Muscle layer of colon (tissue), 2 donors: Measurements from ENCODE around the gene DGUOK.
A peak's percentile ranks its signal among the peaks of the same experiment; 100 is the strongest.
"Not testable (repeated sequence)": the region's sequence is repeated elsewhere in the genome, so short reads cannot be mapped to it uniquely, and the experiment has no call there.

Experiments used
- H3K27ac ChIP-seq: one replicate; pipeline ENCODE4 v1.7.0; 2013; ENCODE audit warnings: low read depth, mild to moderate bottlenecking, low read length, moderate library complexity
- H3K27me3 ChIP-seq, 2 donors: one replicate each; pipeline ENCODE4 v1.7.0; 2013; ENCODE audit warnings: low read length in 2 of 2, mild to moderate bottlenecking in 2 of 2; ENCODE audit not compliant: insufficient read depth in 2 of 2, control insufficient read depth in 1 of 2
- H3K36me3 ChIP-seq: one replicate; pipeline ENCODE4 v1.7.0; 2013; ENCODE audit warnings: mild to moderate bottlenecking, low read length; ENCODE audit not compliant: insufficient read depth
- H3K4me1 ChIP-seq: one replicate; pipeline ENCODE4 v1.7.0; 2013; ENCODE audit warnings: mild to moderate bottlenecking, low read length; ENCODE audit not compliant: insufficient read depth
- H3K4me3 ChIP-seq, 2 donors: one replicate each; pipeline ENCODE4 v1.7.0; 2013; ENCODE audit warnings: low read length in 2 of 2, low read depth in 1 of 2, mild to moderate bottlenecking in 1 of 2, moderate library complexity in 1 of 2
- H3K9ac ChIP-seq: one replicate; pipeline ENCODE4 v1.7.0; 2013; ENCODE audit warnings: low read length
- H3K9me3 ChIP-seq: one replicate; pipeline ENCODE4 v1.7.0; 2013; ENCODE audit warnings: mild to moderate bottlenecking, low read length
- donor health status: abdominal sarcoma.
- donor health status: Adenocarcinoma of cecum.

DGUOK gene

GRCh38 chr2:73903313-73903712 is 23.4 kb upstream of the DGUOK start:
- Histone ChIP-seq H3K9me3 (no peaks in the 10 kb centered on the region), H3K9ac (peak overlapping the region; percentile 81), H3K4me3 (no peak overlapping the region), H3K4me1 (peaks cover 41% of the 10 kb centered on the region), H3K27ac (peak overlapping the region; percentile 60), H3K27me3 (no peaks in the 10 kb centered on the region), H3K36me3 (peaks cover 68% of the 10 kb centered on the region)

GRCh38 chr2:73903949-73904613 is 22.6 kb upstream of the DGUOK start:
- H3K9ac ChIP-seq, H3K4me3 ChIP-seq, H3K27me3 ChIP-seq, H3K9me3 ChIP-seq: not testable (repeated sequence)
- peak overlapping the region; percentile 46 for H3K27ac ChIP-seq
- H3K36me3 ChIP-seq, result peaks cover 73% of the 10 kb centered on the region
- peaks cover 41% of the 10 kb centered on the region for H3K4me1 ChIP-seq

DNA sequence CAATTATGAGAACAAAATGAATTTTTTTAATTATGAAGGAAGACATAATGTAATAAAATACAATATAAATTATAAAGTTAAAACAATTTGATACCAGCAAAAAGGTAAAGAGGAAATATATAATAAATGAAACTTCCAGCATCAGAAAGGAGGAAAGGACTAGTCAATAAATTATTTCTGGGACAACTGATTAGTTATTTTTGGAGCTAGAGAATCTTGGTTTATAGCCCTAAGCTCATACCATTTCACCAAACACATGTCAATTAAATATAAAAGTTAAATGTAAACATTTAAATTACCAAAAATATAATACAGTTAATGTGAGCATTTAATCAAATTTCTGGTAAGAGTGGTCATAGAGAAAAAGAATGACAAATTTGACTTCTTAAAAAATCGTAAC is 21.7 kb upstream of the DGUOK start:
- Histone ChIP-seq H3K9ac (no peak overlapping the region), H3K4me3 (no peak overlapping the region), H3K27me3 (no peaks in the 10 kb centered on the region), H3K9me3 (no peaks in the 10 kb centered on the region), H3K4me1 (peaks cover 41% of the 10 kb centered on the region), H3K36me3 (peaks cover 71% of the 10 kb centered on the region), H3K27ac (no peak overlapping the region)

DNA sequence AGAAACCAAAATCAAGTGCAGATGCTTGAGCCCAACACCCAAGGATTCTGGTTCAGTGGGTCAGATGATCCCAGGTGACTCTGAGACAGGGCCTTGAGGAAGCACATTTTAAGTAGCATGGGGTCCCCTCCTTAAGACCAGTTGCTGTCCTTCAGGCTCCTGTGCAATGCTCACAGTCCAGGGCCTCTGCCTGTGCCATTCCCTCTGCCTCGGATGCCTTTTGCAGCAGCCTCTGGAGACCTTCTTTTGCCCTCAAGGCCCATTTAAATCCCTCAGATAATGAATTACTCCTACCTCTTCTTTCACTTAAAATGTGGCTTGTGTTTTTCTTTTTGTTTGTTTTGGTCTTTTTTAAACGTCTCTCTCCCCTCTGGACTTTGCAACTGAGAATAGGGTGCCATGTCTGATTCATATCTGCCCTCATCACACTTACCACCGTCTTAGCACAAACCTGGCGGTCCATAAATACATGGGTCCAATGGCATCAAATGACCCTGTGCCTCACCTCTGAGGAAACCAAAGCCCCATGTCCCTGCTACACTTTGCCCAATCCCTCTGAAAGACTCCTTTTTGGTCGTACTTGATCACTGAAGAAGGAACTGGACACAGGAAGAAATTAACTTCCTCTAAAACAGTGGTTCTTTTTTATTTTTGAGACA is 19.7 kb upstream of the DGUOK start:
- Histone ChIP-seq H3K9me3 (no peaks in the 10 kb centered on the region), H3K27me3 (no peaks in the 10 kb centered on the region), H3K4me3 (no peak overlapping the region), H3K27ac (peak overlapping the region; percentile 22), H3K36me3 (peaks cover 63% of the 10 kb centered on the region), H3K4me1 (peaks cover 20% of the 10 kb centered on the region), H3K9ac (no peak overlapping the region)

DNA sequence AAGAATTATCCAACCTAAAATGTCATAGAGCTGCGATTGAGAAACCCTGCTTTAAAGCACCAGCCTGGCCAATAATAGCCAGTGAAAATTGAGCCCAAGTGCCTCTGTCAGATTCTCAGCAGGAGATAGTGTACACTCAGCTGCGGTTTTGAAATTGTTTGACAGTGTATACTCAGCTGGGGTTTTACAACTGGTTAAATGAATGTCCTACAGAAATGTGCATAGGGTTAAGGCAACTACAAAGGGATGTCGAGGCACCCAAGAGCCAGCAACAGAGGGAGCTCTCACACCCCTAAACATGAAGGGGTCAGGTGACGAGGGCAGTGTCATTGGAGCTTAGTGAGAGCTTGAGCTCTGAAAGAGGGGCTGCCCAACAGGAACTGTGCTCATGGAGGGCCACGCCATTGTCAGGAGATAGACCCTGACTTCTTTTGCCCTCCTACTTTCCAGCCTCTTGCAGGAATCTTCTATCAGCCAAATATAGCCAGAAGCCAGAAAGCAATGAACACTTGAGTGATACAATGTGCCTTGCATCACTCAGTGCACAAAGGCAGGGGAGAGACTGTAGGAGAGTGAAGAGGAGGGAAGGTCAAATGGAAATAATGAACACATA is 18.7 kb upstream of the DGUOK start:
- Histone ChIP-seq H3K4me3 (peak overlapping the region in 1 of 2 donors; percentile 1), H3K9ac (no peak overlapping the region), H3K4me1 (peaks cover 11% of the 10 kb centered on the region), H3K9me3 (no peaks in the 10 kb centered on the region), H3K27ac (peak overlapping the region; percentile 66), H3K27me3 (no peaks in the 10 kb centered on the region), H3K36me3 (peaks cover 61% of the 10 kb centered on the region)

- Histone ChIP-seq H3K4me3 (peak overlapping the region in 1 of 2 donors; percentile 1), H3K36me3 (peaks cover 60% of the 10 kb centered on the region), H3K9ac (no peak overlapping the region), H3K27me3 (no peaks in the 10 kb centered on the region), H3K27ac (peak overlapping the region; percentile 66), H3K4me1 (peaks cover 6% of the 10 kb centered on the region), H3K9me3 (no peaks in the 10 kb centered on the region)
These were observed 17.7 kb upstream of the DGUOK start for GRCh38 chr2:73908689-73909652.

GRCh38 chr2:73910873-73911547 is 15.7 kb upstream of the DGUOK start:
- Histone ChIP-seq H3K4me1 (peaks cover 6% of the 10 kb centered on the region), H3K27ac (no peak overlapping the region), H3K27me3 (no peaks in the 10 kb centered on the region), H3K9me3 (no peaks in the 10 kb centered on the region), H3K9ac (no peak overlapping the region), H3K4me3 (no peak overlapping the region), H3K36me3 (peaks cover 80% of the 10 kb centered on the region)

DNA sequence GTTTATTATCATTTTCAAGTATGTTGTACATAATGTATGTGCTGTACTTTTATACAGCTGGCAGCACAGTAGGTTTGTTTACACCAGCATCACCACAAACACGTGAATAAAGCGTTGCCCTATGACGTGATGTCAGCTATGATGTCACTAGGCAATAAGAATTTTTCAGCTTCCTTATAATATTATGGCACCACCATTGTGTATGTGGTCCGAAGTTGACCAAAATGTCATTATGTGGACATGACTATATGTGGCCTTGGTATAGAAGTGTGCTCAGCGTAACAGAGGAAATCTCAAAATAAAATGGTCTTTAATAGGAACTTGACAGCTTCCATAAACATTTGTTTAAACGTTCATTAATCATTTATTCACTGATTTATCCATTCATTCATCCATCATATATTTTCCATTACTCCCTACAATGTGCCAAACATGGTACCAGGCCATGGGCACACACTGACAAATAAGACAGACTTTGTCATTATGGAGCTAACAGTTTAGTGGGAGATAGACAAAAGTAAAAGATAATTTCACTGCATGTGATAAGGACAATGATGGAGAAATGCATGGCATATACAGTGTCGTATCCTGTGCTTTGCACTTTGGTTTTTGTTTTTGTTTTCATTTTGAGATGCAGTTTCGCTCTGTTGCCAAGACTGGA is 15.0 kb upstream of the DGUOK start:
- no peak overlapping the region for H3K9ac ChIP-seq
- no peaks in the 10 kb centered on the region for H3K27me3 ChIP-seq
- peaks cover 6% of the 10 kb centered on the region for H3K4me1 ChIP-seq
- no peaks in the 10 kb centered on the region for H3K9me3 ChIP-seq
- H3K27ac ChIP-seq, result peak overlapping the region; percentile 30
- no peak overlapping the region for H3K4me3 ChIP-seq
- peaks cover 85% of the 10 kb centered on the region for H3K36me3 ChIP-seq

DNA sequence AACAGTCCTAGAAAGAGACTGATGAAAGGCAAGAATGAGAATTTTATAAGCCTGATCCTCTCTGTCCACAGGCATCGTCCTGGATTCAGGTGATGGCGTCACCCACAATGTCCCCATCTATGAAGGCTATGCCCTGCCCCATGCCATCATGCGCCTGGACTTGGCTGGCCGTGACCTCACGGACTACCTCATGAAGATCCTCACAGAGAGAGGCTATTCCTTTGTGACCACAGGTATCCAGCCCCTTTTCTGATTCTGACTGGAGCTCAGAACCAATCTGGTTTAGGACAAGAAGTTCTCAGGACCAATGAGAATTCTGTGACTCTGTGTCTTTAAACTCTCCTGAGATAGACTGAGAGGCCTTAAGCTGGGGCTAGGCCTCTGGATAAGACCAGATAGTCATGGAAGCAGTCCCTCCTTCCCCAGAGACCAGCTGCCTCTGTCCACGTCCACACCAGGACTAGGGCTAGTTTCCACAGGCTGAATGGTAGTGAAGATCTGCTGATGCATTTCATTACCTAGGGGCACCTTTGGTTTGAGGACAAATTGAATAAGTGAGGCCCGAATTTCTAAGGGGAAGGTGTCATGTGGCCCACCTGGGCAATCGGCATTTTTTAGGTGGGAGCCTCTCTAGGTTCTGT is 13.1 kb upstream of the DGUOK start:
- Histone ChIP-seq H3K9me3 (no peaks in the 10 kb centered on the region), H3K4me1 (no peaks in the 10 kb centered on the region), H3K9ac (no peak overlapping the region), H3K27me3 (no peaks in the 10 kb centered on the region), H3K27ac (peak overlapping the region; percentile 72), H3K36me3 (peaks cover 85% of the 10 kb centered on the region), H3K4me3 (no peak overlapping the region)

DNA sequence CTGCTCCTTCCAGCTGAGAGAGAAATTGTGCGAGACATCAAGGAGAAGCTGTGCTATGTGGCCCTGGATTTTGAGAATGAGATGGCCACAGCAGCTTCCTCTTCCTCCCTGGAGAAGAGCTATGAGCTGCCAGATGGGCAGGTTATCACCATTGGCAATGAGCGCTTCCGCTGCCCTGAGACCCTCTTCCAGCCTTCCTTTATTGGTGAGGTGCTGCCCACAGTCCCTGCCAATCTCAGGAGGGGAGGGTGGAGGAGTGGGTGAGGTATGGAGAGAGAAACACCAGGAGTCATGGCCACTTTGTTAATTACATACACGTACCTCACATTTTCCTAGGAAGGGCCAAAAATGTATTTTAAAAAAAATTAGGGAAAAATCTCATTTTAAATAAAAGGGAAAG is 12.0 kb upstream of the DGUOK start:
- Histone ChIP-seq H3K27me3 (no peaks in the 10 kb centered on the region), H3K4me3 (no peak overlapping the region), H3K4me1 (no peaks in the 10 kb centered on the region), H3K9me3 (no peaks in the 10 kb centered on the region), H3K9ac (no peak overlapping the region), H3K27ac (no peak overlapping the region), H3K36me3 (peaks cover 86% of the 10 kb centered on the region)
